Measurements from ENCODE around the gene EIF4G3. TPM values are rescaled to one million over a fixed set of nuclear protein-coding genes. Genes with fewer than 3 reads are reported as not detected.

Gene EIF4G3
- total and polyA plus RNA-seq, 2 donors (not counting 3 experiments of a cell fraction or from before 2014, with no cell fraction given), result 40.7 to 78.5 TPM

- TF ChIP-seq GATA2 (IDR thresholded peaks at IDR 0.05; ENCODE audit: insufficient read depth, insufficient read length, low read depth, low read length) (no peak), JUN (IDR thresholded peaks at IDR 0.05; ENCODE audit: borderline replicate concordance, insufficient read depth, insufficient read length, low read depth) (no peak), MAX (IDR thresholded peaks at IDR 0.05; ENCODE audit: insufficient read depth, insufficient read length) (no peak), POLR2A (IDR thresholded peaks at IDR 0.05; ENCODE audit: low read depth, low read length) (no peak), EZH2 (IDR thresholded peaks at IDR 0.05; ENCODE audit: borderline replicate concordance, low read depth, low read length, severe bottlenecking) (no peak), POLR2AphosphoS5 (IDR thresholded peaks at IDR 0.05; ENCODE audit: insufficient read depth, low read depth, low read length) (no peak), FOS (IDR thresholded peaks at IDR 0.05; ENCODE audit: borderline replicate concordance, insufficient read depth, low read length) (no peak), CTCF (IDR thresholded peaks at IDR 0.05; ENCODE audit: extremely low read depth in 1 of 2, insufficient read depth in 1 of 2, low read depth in 1 of 2, low read length in 2 of 2) (no peak), MYC (IDR thresholded peaks at IDR 0.05; ENCODE audit: low read depth, low read length) (no peak)
- FAIRE-seq, result no peak
- H3K36me3 ChIP-seq (ENCODE audit: control insufficient read depth in 2 of 2, extremely low read depth in 1 of 2, insufficient read depth in 2 of 2, low read length in 2 of 2), result peaks cover 33 to 52% of the 10 kb centered on the region in 2 experiments
These were observed 409.4 kb downstream of the EIF4G3 start for GRCh38 chr1:20767271-20767670.

More at GRCh38 chr1:20767271-20767670, 409.4 kb downstream of the EIF4G3 start:
- peaks cover 3% of the 10 kb centered on the region for H3K79me2 ChIP-seq (ENCODE audit: control insufficient read depth, insufficient read depth, low read length)
- H4K20me1 ChIP-seq (replicated peaks; ENCODE audit: control insufficient read depth, extremely low read depth, insufficient read depth, low read length), result no peaks in the 10 kb centered on the region
- H3K9me3 ChIP-seq (replicated peaks; ENCODE audit: control insufficient read depth, insufficient read depth, low read length), result no peaks in the 10 kb centered on the region
- BruUV-seq (replicated peaks), result no TSS peak
- H3K9ac ChIP-seq (replicated peaks; ENCODE audit: extremely low read depth, insufficient read depth, low read length), result no peak overlapping the region
- H3K27ac ChIP-seq (ENCODE audit: insufficient read depth, low read depth, low read length), result no peak overlapping the region
- no peaks in the 10 kb centered on the region for H3K4me1 ChIP-seq (ENCODE audit: control insufficient read depth, extremely low read depth, insufficient read depth, low read length)
- H3K4me3 ChIP-seq (replicated peaks in 1 of 3; ENCODE audit: insufficient read depth in 1 of 3, low read depth in 1 of 3, low read length in 3 of 3), result no peak overlapping the region
- dilution Hi-C loops (cut with MboI; ENCODE audit: extremely low pct_ligation_motif_present, low sequenced_read_pairs), result no loop called here
- ChIA-PET CTCF (interaction anchor here (1.1 to 1.3 kb wide), 2 partner anchors 70 to 428 kb away, joined by 3 to 4 read pairs; no protein-coding TSS in a partner anchor), POLR2A (interaction anchor here (0.7 kb wide), 1 partner anchor 409 kb away, joined by 3 read pairs; no protein-coding TSS in a partner anchor)
- H3K9me1 ChIP-seq (replicated peaks; ENCODE audit: control insufficient read depth, extremely low read depth, insufficient read depth, low read length), result no peaks in the 10 kb centered on the region
- intact Hi-C loops (cut with micrococcal nuclease), result no loop called here
- H3K27me3 ChIP-seq (ENCODE audit: control insufficient read depth in 2 of 2, insufficient read depth in 2 of 2, low read length in 2 of 2), result no peaks in the 10 kb centered on the region
- no peak for DNase-seq (ENCODE audit: low read depth, low spot score)
- H2AFZ ChIP-seq (ENCODE audit: low read depth, low read length), result no peak overlapping the region
- H3K4me2 ChIP-seq (ENCODE audit: insufficient read depth, low read length), result no peak overlapping the region

Measured in endothelial cell of umbilical vein (primary cell).